ENCODE measurements around the gene BPIFB6. TPM values are rescaled to one million over a fixed set of nuclear protein-coding genes. Genes with fewer than 3 reads are reported as not detected.

Gene BPIFB6
- total and polyA plus RNA-seq, 2 donors (not counting 3 experiments of a cell fraction or from before 2014, with no cell fraction given): not detected

- intact Hi-C loops (cut with micrococcal nuclease): no loop called here
- Histone ChIP-seq H4K20me1 (replicated peaks; ENCODE audit: control insufficient read depth, extremely low read depth, insufficient read depth, low read length) (no peaks in the 10 kb centered on the region), H3K27ac (ENCODE audit: insufficient read depth, low read depth, low read length) (no peak overlapping the region), H3K9me3 (replicated peaks; ENCODE audit: control insufficient read depth, insufficient read depth, low read length) (no peaks in the 10 kb centered on the region), H2AFZ (ENCODE audit: low read depth, low read length) (no peak overlapping the region), H3K9me1 (replicated peaks; ENCODE audit: control insufficient read depth, extremely low read depth, insufficient read depth, low read length) (no peaks in the 10 kb centered on the region), H3K4me3 (replicated peaks in 1 of 3; ENCODE audit: insufficient read depth in 1 of 3, low read depth in 1 of 3, low read length in 3 of 3) (no peak overlapping the region), H3K27me3 (ENCODE audit: control insufficient read depth in 2 of 2, insufficient read depth in 2 of 2, low read length in 2 of 2) (no peaks in the 10 kb centered on the region), H3K4me1 (ENCODE audit: control insufficient read depth, extremely low read depth, insufficient read depth, low read length) (no peaks in the 10 kb centered on the region), H3K9ac (replicated peaks; ENCODE audit: extremely low read depth, insufficient read depth, low read length) (no peak overlapping the region), H3K36me3 (ENCODE audit: control insufficient read depth in 2 of 2, extremely low read depth in 1 of 2, insufficient read depth in 2 of 2, low read length in 2 of 2) (no peaks in the 10 kb centered on the region), H3K79me2 (ENCODE audit: control insufficient read depth, insufficient read depth, low read length) (no peaks in the 10 kb centered on the region), H3K4me2 (ENCODE audit: insufficient read depth, low read length) (no peak overlapping the region)
- no peak for TF ChIP-seq JUN (IDR thresholded peaks at IDR 0.05; ENCODE audit: borderline replicate concordance, insufficient read depth, insufficient read length, low read depth)
- TF ChIP-seq CTCF (IDR thresholded peaks at IDR 0.05; ENCODE audit: extremely low read depth in 1 of 2, insufficient read depth in 1 of 2, low read depth in 1 of 2, low read length in 2 of 2): no peak
- TF ChIP-seq MYC (IDR thresholded peaks at IDR 0.05; ENCODE audit: low read depth, low read length): no peak
- TF ChIP-seq GATA2 (IDR thresholded peaks at IDR 0.05; ENCODE audit: insufficient read depth, insufficient read length, low read depth, low read length): no peak
- no peak for TF ChIP-seq POLR2AphosphoS5 (IDR thresholded peaks at IDR 0.05; ENCODE audit: insufficient read depth, low read depth, low read length)
- no peak for TF ChIP-seq EZH2 (IDR thresholded peaks at IDR 0.05; ENCODE audit: borderline replicate concordance, low read depth, low read length, severe bottlenecking)
- no peak for TF ChIP-seq POLR2A (IDR thresholded peaks at IDR 0.05; ENCODE audit: low read depth, low read length)
- TF ChIP-seq FOS (IDR thresholded peaks at IDR 0.05; ENCODE audit: borderline replicate concordance, insufficient read depth, low read length): no peak
- no peak for TF ChIP-seq MAX (IDR thresholded peaks at IDR 0.05; ENCODE audit: insufficient read depth, insufficient read length)
- ChIA-PET CTCF (no interaction called here), POLR2A (no interaction called here)
- no peak for FAIRE-seq
- no peak for DNase-seq (ENCODE audit: low read depth, low spot score)
- no TSS peak for BruUV-seq (replicated peaks)
- dilution Hi-C loops (cut with MboI; ENCODE audit: extremely low pct_ligation_motif_present, low sequenced_read_pairs): no loop called here
Observed at GRCh38 chr20:33059136-33059535, 27.7 kb downstream of the BPIFB6 start.

Data from endothelial cell of umbilical vein (primary cell).